ENCODE data around the gene VPS39. TPM values are rescaled to one million over a fixed set of nuclear protein-coding genes. Genes with fewer than 3 reads are reported as not detected.

Gene VPS39
- total RNA-seq, 1 experiment from 2014 or later: 46.9 TPM

DNA sequence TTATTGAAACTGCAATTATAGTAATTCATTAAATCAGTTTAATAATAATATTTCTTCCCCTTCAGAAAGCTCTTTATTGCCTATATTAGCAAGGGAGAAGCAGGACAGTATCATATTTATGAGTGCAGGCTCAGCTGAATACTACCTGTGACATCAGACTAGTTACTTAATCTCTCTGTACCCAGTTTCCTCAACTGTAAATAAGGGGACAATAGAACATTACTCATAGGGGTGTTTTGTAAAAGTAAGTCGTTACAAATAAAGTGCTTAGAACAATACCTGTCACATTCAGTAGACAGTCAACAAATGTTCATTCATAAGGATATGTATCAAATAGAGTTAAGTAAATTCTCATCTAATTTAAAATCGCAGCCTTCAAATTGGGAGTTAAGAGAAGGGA is 12.1 kb upstream of the VPS39 start:
- CTCF ChIA-PET: no interaction called here
- H3K36me3 ChIP-seq (ENCODE audit: insufficient read depth, low read length, poor library complexity, severe bottlenecking): peaks cover 33% of the 10 kb centered on the region
- no TSS peak for BruUV-seq (replicated peaks)

DNA sequence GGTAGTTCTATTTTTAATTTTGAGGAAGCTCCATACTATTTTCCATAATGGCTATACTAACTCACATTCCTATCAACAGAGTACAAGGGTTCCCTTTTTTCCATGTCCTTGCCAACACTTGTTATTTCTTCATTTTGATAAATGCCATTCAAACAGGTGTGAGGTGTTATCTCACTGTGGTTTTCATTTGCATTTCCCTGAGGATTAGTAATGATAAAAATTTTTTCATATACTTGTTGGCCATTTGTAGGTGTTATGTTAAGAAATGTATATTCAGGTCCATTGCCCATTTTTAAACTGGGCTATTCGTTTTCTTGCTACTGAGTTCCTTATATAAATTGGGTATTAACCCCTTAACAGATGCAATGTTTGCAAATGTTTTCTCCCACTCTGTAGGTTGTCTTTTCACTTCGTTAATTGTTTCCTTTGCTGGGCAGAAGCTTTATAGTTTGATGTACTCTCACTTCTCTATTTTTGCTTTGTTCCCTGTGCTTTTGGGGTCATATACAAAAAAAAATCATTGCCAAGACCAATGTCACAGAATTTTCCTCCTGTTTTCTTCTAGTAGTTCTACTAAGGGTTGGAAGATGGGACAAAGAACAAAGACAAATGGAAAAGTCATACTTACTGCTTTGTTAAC is 11.0 kb upstream of the VPS39 start:
- H3K36me3 ChIP-seq (ENCODE audit: insufficient read depth, low read length, poor library complexity, severe bottlenecking): peaks cover 33% of the 10 kb centered on the region
- no peak overlapping the region for H3K27ac ChIP-seq (ENCODE audit: low read depth, low read length, poor library complexity, severe bottlenecking)
- H3K9me3 ChIP-seq (ENCODE audit: low read depth, low read length, poor library complexity, severe bottlenecking): no peaks in the 10 kb centered on the region
- POLR2A ChIA-PET (ENCODE audit: low non-redundant PET): no interaction called here
- no TSS peak for BruUV-seq (replicated peaks)
- CTCF ChIA-PET: no interaction called here
- H3K4me1 ChIP-seq (ENCODE audit: insufficient read depth, low read length, poor library complexity, severe bottlenecking): no peaks in the 10 kb centered on the region
- H3K4me3 ChIP-seq (ENCODE audit: low read depth, low read length, poor library complexity, severe bottlenecking): no peak overlapping the region
- TF ChIP-seq EZH2 (IDR thresholded peaks at IDR 0.05; ENCODE audit: borderline replicate concordance, low read depth, low read length, poor library complexity, severe bottlenecking) (no peak), CTCF (conservative IDR thresholded peaks at IDR 0.05; ENCODE audit: low read depth, low read length) (no peak)
- intact Hi-C loops (cut with micrococcal nuclease; ENCODE audit: unreplicated experiment): no loop called here
- no peaks in the 10 kb centered on the region for H3K27me3 ChIP-seq (replicated peaks; ENCODE audit: insufficient read depth, low read depth, low read length, poor library complexity)
- no peak for DNase-seq (ENCODE audit: low spot score)

More for the DNA sequence above, 12.1 kb upstream of the VPS39 start:
- no peak for TF ChIP-seq EZH2 (IDR thresholded peaks at IDR 0.05; ENCODE audit: borderline replicate concordance, low read depth, low read length, poor library complexity, severe bottlenecking)
- no peak for TF ChIP-seq CTCF (conservative IDR thresholded peaks at IDR 0.05; ENCODE audit: low read depth, low read length)
- no peaks in the 10 kb centered on the region for H3K27me3 ChIP-seq (replicated peaks; ENCODE audit: insufficient read depth, low read depth, low read length, poor library complexity)
- intact Hi-C loops (cut with micrococcal nuclease; ENCODE audit: unreplicated experiment): no loop called here
- no peak overlapping the region for H3K4me3 ChIP-seq (ENCODE audit: low read depth, low read length, poor library complexity, severe bottlenecking)
- no peaks in the 10 kb centered on the region for H3K4me1 ChIP-seq (ENCODE audit: insufficient read depth, low read length, poor library complexity, severe bottlenecking)
- H3K9me3 ChIP-seq (ENCODE audit: low read depth, low read length, poor library complexity, severe bottlenecking): no peaks in the 10 kb centered on the region
- no peak overlapping the region for H3K27ac ChIP-seq (ENCODE audit: low read depth, low read length, poor library complexity, severe bottlenecking)
- no peak for DNase-seq (ENCODE audit: low spot score)
- POLR2A ChIA-PET (ENCODE audit: low non-redundant PET): no interaction called here

DNA sequence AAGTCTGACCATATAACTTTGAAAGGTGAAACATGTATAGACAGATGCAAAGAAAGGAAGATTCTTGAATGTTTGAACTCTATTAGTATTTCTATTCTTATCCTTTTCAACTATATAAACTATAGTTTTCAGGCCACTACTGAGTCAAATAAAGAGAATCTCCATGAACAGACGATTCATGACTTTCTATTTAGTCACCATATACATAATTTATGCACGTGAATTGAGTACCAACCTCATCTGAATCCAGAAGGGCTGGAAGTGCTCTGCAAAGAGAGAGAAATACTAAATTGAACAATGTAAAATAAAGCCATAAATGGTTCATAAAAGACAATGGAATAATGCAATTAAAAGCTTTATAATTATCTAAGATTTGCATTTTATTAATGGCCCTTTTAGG is 9.5 kb upstream of the VPS39 start:
- BruUV-seq (replicated peaks): no TSS peak
- TF ChIP-seq EZH2 (IDR thresholded peaks at IDR 0.05; ENCODE audit: borderline replicate concordance, low read depth, low read length, poor library complexity, severe bottlenecking): no peak
- TF ChIP-seq CTCF (conservative IDR thresholded peaks at IDR 0.05; ENCODE audit: low read depth, low read length): no peak
- peaks cover 40% of the 10 kb centered on the region for H3K36me3 ChIP-seq (ENCODE audit: insufficient read depth, low read length, poor library complexity, severe bottlenecking)
- no peaks in the 10 kb centered on the region for H3K27me3 ChIP-seq (replicated peaks; ENCODE audit: insufficient read depth, low read depth, low read length, poor library complexity)
- H3K9me3 ChIP-seq (ENCODE audit: low read depth, low read length, poor library complexity, severe bottlenecking): no peaks in the 10 kb centered on the region
- intact Hi-C loops (cut with micrococcal nuclease; ENCODE audit: unreplicated experiment): no loop called here
- POLR2A ChIA-PET (ENCODE audit: low non-redundant PET): no interaction called here
- CTCF ChIA-PET: no interaction called here
- H3K4me1 ChIP-seq (ENCODE audit: insufficient read depth, low read length, poor library complexity, severe bottlenecking): no peaks in the 10 kb centered on the region
- DNase-seq (ENCODE audit: low spot score): no peak
- no peak overlapping the region for H3K27ac ChIP-seq (ENCODE audit: low read depth, low read length, poor library complexity, severe bottlenecking)
- H3K4me3 ChIP-seq (ENCODE audit: low read depth, low read length, poor library complexity, severe bottlenecking): no peak overlapping the region
